ENCODE data around the gene CCNB3. TPM values are rescaled to one million over a fixed set of nuclear protein-coding genes. Genes with fewer than 3 reads are reported as not detected.

CCNB3 gene
- total and polyA plus RNA-seq, 9 of the 15 experiments (the other 6 are each of a cell fraction or from before 2014, with no cell fraction given): 0.05 to 0.25 (median 0.08) TPM; not detected in 3

DNA sequence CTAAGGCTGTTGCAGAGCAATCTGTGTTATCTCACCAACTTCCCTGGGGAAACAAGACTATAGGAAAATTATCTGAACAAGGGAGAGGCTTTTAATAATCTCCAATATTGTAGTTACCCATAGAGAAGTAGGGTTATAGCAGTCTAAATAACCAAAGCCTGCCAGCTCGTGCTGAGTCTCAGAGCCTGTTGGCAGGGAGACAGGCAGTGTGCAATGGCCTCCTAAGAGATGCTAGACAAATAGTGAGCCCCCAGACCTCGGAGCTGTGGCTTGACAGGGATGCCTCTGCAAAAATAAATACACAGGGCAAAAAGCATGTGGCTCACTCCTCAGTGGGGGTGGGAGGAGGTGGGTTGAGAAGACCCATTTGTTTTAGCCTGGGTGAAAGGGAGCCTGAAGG is 189.3 kb downstream of the CCNB3 start:
- Histone ChIP-seq H3K4me3 (no peak overlapping the region), H3K9me1 (ENCODE audit: control insufficient read depth, insufficient read depth, low read length) (no peaks in the 10 kb centered on the region), H3K36me3 (ENCODE audit: control insufficient read depth, insufficient read depth, low read length) (no peaks in the 10 kb centered on the region), H3K9ac (ENCODE audit: insufficient read depth in 1 of 2, low read depth in 2 of 2, low read length in 2 of 2) (no peak overlapping the region), H2AFZ (ENCODE audit: low read depth, low read length) (no peak overlapping the region), H3K4me1 (replicated peaks in 1 of 2; ENCODE audit: control insufficient read depth in 2 of 2, insufficient read depth in 2 of 2, low read length in 2 of 2) (no peaks in the 10 kb centered on the region), H3K4me2 (ENCODE audit: insufficient read depth, low read length) (no peak overlapping the region), H4K20me1 (replicated peaks; ENCODE audit: control insufficient read depth, insufficient read depth, low read length) (no peaks in the 10 kb centered on the region), H3K9me3 (replicated peaks; ENCODE audit: control insufficient read depth, insufficient read depth, low read depth, low read length) (no peaks in the 10 kb centered on the region), H3K27ac (ENCODE audit: extremely low read depth, low read depth, low read length) (no peak overlapping the region), H3K79me2 (ENCODE audit: control insufficient read depth, insufficient read depth, low read length) (no peaks in the 10 kb centered on the region), H3K27me3 (ENCODE audit: control insufficient read depth in 2 of 2, insufficient read depth in 2 of 2, low read length in 2 of 2) (no peaks in the 10 kb centered on the region)
- in situ Hi-C loops (cut with MboI): no loop called here
- no TSS peak for BruUV-seq (replicated peaks)
- WGBS (ENCODE audit: insufficient coverage, low coverage, missing lambda C conversion rate): 8% methylated on average over 2 of the region's 2 CpGs
- TF ChIP-seq, protein P1, sequence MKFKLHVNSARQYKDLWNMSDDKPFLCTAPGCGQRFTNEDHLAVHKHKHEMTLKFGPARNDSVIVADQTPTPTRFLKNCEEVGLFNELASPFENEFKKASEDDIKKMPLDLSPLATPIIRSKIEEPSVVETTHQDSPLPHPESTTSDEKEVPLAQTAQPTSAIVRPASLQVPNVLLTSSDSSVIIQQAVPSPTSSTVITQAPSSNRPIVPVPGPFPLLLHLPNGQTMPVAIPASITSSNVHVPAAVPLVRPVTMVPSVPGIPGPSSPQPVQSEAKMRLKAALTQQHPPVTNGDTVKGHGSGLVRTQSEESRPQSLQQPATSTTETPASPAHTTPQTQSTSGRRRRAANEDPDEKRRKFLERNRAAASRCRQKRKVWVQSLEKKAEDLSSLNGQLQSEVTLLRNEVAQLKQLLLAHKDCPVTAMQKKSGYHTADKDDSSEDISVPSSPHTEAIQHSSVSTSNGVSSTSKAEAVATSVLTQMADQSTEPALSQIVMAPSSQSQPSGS (CRISPR knock-in tag; IDR thresholded peaks at IDR 0.05): no peak
- no peak for TF ChIP-seq ARNT (IDR thresholded peaks at IDR 0.05)
- TF ChIP-seq FOXP1 (CRISPR knock-in tag; IDR thresholded peaks at IDR 0.05): no peak
- TF ChIP-seq, protein P2, sequence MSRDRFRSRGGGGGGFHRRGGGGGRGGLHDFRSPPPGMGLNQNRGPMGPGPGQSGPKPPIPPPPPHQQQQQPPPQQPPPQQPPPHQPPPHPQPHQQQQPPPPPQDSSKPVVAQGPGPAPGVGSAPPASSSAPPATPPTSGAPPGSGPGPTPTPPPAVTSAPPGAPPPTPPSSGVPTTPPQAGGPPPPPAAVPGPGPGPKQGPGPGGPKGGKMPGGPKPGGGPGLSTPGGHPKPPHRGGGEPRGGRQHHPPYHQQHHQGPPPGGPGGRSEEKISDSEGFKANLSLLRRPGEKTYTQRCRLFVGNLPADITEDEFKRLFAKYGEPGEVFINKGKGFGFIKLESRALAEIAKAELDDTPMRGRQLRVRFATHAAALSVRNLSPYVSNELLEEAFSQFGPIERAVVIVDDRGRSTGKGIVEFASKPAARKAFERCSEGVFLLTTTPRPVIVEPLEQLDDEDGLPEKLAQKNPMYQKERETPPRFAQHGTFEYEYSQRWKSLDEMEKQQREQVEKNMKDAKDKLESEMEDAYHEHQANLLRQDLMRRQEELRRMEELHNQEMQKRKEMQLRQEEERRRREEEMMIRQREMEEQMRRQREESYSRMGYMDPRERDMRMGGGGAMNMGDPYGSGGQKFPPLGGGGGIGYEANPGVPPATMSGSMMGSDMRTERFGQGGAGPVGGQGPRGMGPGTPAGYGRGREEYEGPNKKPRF (IDR thresholded peaks at IDR 0.05; ENCODE audit: low read depth, low read length): no peak
- TF ChIP-seq KDM4B (IDR thresholded peaks at IDR 0.05; ENCODE audit: borderline replicate concordance in 2 of 2, low read depth in 1 of 2): no peak
- no peak for TF ChIP-seq ETS2 (tag; IDR thresholded peaks at IDR 0.05; ENCODE audit: borderline replicate concordance, poor library complexity, severe bottlenecking)
- no peak for TF ChIP-seq HIVEP1 (CRISPR knock-in tag; IDR thresholded peaks at IDR 0.05)
- no peak for TF ChIP-seq ZNF133 (CRISPR knock-in tag; IDR thresholded peaks at IDR 0.05)
- no peak for TF ChIP-seq CCAR2 (IDR thresholded peaks at IDR 0.05; ENCODE audit: low read depth, low read length)
- TF ChIP-seq BHLHE40 (IDR thresholded peaks at IDR 0.05; ENCODE audit: low read length): no peak
- TF ChIP-seq ZNF431 (CRISPR knock-in tag; IDR thresholded peaks at IDR 0.05): no peak
- TF ChIP-seq XRCC4 (IDR thresholded peaks at IDR 0.05; ENCODE audit: extremely low read depth, insufficient read depth, insufficient read length): no peak
- TF ChIP-seq PRMT5 (CRISPR knock-in tag; IDR thresholded peaks at IDR 0.05): no peak
- no peak for TF ChIP-seq FOXK2 (conservative IDR thresholded peaks at IDR 0.05 in 1 of 2, IDR thresholded peaks at IDR 0.05 in 1 of 2; ENCODE audit: low read depth in 2 of 2)
- no peak for TF ChIP-seq TAL1 (IDR thresholded peaks at IDR 0.05)
- TF ChIP-seq MAFF (IDR thresholded peaks at IDR 0.05; ENCODE audit: low read length): no peak
- POLR2A ChIA-PET: no interaction called here
- ATAC-seq (no peak), FAIRE-seq (no peak), DNase-seq (ENCODE audit: extremely low read depth in 1 of 4, low spot score in 3 of 4) (no peak)
- CTCF ChIA-PET (ENCODE audit: low intra/inter-chr PET ratio): no interaction called here
- intact Hi-C loops (cut with micrococcal nuclease): no loop called here

Data from K562 (cell line).